ENCODE data around the gene TMEM45B.

Gene TMEM45B

DNA sequence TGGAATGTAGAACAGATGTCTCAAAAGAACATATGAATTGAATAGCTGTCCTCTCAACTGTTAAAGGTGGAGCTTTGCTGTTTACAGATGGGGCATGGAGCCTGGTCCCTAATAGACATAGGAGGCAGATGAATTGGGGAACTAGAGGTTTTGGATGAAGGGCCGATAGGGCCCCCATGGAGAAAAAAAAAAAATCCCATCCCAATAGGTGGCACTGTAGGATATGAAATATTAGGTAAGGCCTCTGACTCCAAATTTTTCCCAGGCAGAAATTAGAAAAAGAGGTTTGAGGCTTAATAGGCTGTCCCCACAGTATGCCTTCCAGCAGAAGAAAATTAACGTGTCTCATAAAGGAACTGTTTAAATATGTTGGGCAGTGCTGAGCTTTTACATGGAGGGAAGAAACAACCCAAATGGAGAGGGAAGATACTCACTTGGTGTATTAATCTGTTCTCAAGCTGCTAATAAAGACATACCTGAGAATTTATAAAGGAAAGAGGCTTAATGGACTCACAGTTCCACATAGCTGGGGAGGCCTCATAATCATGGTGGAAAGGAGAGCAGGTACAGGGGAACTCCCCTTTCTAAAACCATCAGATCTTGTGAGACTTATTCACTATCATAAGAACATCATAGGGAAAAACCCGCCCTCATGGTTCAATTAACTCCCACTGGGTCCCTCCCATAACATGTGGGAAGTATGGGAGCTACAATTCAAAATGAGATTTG, 30.1 kb upstream of the TMEM45B start:
- no peak for TF ChIP-seq FOXP2 (optimal IDR thresholded peaks at IDR 0.05; ENCODE audit: borderline replicate concordance, extremely low read depth, extremely low read length, insufficient read depth)
- no peak for TF ChIP-seq SIN3A (IDR thresholded peaks at IDR 0.05; ENCODE audit: borderline replicate concordance, insufficient read depth, low read length)
- TF ChIP-seq, protein P1, sequence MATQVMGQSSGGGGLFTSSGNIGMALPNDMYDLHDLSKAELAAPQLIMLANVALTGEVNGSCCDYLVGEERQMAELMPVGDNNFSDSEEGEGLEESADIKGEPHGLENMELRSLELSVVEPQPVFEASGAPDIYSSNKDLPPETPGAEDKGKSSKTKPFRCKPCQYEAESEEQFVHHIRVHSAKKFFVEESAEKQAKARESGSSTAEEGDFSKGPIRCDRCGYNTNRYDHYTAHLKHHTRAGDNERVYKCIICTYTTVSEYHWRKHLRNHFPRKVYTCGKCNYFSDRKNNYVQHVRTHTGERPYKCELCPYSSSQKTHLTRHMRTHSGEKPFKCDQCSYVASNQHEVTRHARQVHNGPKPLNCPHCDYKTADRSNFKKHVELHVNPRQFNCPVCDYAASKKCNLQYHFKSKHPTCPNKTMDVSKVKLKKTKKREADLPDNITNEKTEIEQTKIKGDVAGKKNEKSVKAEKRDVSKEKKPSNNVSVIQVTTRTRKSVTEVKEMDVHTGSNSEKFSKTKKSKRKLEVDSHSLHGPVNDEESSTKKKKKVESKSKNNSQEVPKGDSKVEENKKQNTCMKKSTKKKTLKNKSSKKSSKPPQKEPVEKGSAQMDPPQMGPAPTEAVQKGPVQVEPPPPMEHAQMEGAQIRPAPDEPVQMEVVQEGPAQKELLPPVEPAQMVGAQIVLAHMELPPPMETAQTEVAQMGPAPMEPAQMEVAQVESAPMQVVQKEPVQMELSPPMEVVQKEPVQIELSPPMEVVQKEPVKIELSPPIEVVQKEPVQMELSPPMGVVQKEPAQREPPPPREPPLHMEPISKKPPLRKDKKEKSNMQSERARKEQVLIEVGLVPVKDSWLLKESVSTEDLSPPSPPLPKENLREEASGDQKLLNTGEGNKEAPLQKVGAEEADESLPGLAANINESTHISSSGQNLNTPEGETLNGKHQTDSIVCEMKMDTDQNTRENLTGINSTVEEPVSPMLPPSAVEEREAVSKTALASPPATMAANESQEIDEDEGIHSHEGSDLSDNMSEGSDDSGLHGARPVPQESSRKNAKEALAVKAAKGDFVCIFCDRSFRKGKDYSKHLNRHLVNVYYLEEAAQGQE (IDR thresholded peaks at IDR 0.05; ENCODE audit: insufficient read depth in 1 of 2, low read depth in 2 of 2, low read length in 2 of 2): no peak
- no peak for TF ChIP-seq TAF1 (IDR thresholded peaks at IDR 0.05; ENCODE audit: borderline replicate concordance, insufficient read depth, low read length)
- no peak for TF ChIP-seq POLR2AphosphoS5 (IDR thresholded peaks at IDR 0.05; ENCODE audit: low read depth, low read length)

DNA sequence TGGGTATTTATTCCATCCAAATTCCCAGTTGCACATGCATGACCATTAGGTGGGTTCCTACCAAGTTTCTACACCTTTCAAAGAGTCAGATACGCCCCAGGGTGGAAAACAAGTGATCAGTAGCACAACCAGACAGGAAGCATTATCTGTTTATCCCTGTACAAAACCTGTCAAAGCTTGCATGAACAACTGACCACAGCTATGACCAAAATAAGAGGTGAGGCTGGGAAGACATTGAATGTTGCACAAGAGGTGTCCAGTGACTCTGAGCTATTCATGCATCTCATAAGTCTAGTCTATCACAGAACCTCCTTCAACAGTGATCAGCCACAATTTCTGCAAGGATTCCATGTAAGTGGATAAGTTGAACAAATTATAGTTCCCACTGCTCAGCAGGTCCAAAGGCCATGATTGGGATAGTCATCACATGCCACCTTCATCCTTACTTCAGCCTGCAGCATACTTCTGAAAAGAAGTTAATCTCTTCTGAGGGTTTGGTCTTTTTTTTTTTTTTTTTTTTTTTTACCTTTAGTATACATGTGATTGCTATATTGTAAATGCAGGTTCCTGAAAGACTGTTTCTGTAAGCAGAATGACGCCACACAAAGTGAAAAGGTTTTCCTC, 28.0 kb upstream of the TMEM45B start:
- no peak for TF ChIP-seq SIN3A (IDR thresholded peaks at IDR 0.05; ENCODE audit: borderline replicate concordance, insufficient read depth, low read length)
- no peak for TF ChIP-seq TAF1 (IDR thresholded peaks at IDR 0.05; ENCODE audit: borderline replicate concordance, insufficient read depth, low read length)
- TF ChIP-seq, protein P1 (IDR thresholded peaks at IDR 0.05; ENCODE audit: insufficient read depth in 1 of 2, low read depth in 2 of 2, low read length in 2 of 2): no peak
- TF ChIP-seq POLR2AphosphoS5 (IDR thresholded peaks at IDR 0.05; ENCODE audit: low read depth, low read length): no peak
- TF ChIP-seq FOXP2 (optimal IDR thresholded peaks at IDR 0.05; ENCODE audit: borderline replicate concordance, extremely low read depth, extremely low read length, insufficient read depth): no peak

DNA sequence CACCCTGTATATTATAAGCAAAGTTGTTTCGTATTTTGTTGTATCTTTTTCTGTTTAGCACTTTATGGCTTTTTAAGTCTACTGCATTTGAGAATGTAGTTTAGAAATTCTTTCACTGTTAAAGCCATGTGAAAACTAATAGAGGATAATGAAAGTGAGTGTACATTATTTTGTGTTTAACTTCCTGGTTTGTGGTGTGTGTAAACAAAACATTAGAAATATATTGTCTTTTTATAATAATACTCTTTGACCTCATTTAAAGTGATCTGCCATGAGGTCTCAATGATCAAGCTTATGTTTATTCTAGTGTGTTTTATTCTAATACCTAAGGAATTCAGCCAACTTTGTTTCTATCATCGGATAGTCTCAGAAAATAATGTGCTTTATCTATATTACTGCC, 27.4 kb upstream of the TMEM45B start:
- TF ChIP-seq TAF1 (IDR thresholded peaks at IDR 0.05; ENCODE audit: borderline replicate concordance, insufficient read depth, low read length) (no peak), SIN3A (IDR thresholded peaks at IDR 0.05; ENCODE audit: borderline replicate concordance, insufficient read depth, low read length) (no peak), POLR2AphosphoS5 (IDR thresholded peaks at IDR 0.05; ENCODE audit: low read depth, low read length) (no peak), FOXP2 (optimal IDR thresholded peaks at IDR 0.05; ENCODE audit: borderline replicate concordance, extremely low read depth, extremely low read length, insufficient read depth) (no peak)
- TF ChIP-seq, protein P1 (IDR thresholded peaks at IDR 0.05; ENCODE audit: insufficient read depth in 1 of 2, low read depth in 2 of 2, low read length in 2 of 2): no peak

DNA sequence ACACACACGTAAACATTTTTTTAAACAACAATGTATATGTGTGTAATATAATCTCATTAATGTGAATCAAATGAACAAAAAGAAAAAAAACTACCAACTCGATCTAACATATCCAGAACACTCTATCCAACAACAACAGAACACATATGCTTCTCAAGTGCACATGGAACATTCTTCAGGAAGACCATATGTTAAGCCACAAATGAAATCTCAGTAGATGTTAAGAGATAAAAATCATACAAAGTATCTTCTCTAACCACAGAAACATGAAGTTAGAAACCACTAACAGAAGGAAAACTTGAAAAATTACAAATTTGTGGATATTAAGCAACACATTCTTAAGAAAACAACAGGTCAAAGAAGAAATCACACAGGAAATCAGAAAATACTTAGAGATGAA, 25.5 kb upstream of the TMEM45B start:
- TF ChIP-seq, protein P1 (IDR thresholded peaks at IDR 0.05; ENCODE audit: insufficient read depth in 1 of 2, low read depth in 2 of 2, low read length in 2 of 2): no peak
- TF ChIP-seq FOXP2 (optimal IDR thresholded peaks at IDR 0.05; ENCODE audit: borderline replicate concordance, extremely low read depth, extremely low read length, insufficient read depth) (no peak), SIN3A (IDR thresholded peaks at IDR 0.05; ENCODE audit: borderline replicate concordance, insufficient read depth, low read length) (no peak), POLR2AphosphoS5 (IDR thresholded peaks at IDR 0.05; ENCODE audit: low read depth, low read length) (no peak), TAF1 (IDR thresholded peaks at IDR 0.05; ENCODE audit: borderline replicate concordance, insufficient read depth, low read length) (no peak)
